ENCODE measurements around the gene MBIP.
"Not testable (repeated sequence)": the region's sequence is repeated elsewhere in the genome, so short reads cannot be mapped to it uniquely, and the experiment has no call there.

Gene MBIP

GRCh38 chr14:36320200-36320896 lies at the start of gene MBIP:
Gene MBIP (minus strand): TSS chr14:36320637. CDS start chr14:36320588, 49 bp downstream.
- peak; percentile 100 for DNase-seq

DNA sequence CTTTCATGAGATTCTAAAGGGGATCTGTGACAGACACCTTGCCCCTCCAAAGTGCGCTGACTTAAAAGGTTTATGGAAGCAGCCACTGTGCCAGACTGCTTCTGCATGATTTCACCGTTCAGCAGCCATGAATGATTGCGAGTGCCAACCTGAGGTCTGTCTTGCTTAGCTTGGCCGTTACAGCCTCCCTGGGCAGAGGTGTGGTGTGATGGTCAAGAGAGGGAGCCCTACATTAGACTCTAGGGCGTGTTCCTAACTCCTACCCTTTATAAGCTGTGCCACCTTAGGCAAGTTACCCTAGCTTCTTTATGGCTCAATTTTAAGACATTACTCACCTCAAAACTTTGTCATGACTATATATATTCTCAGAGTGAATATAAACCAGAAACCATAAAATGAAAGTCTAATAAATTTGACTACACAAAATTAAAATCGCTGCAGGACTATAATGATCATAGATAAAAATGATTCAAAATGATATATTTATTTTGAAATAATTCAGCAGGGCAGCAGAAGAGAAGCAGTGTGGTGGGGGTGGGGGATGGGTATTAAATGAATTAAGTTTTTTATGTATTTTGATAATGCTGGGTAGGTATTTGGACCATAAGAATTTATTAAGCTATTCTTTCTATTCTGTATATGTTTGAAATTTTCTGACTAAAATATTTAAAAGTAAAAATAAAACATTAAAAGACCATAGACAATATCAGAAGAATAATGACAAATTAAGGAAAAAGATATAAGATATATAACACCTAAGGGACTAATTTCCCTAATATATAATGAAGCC lies 47.7 kb upstream of the MBIP start:
- no peak for DNase-seq

DNA sequence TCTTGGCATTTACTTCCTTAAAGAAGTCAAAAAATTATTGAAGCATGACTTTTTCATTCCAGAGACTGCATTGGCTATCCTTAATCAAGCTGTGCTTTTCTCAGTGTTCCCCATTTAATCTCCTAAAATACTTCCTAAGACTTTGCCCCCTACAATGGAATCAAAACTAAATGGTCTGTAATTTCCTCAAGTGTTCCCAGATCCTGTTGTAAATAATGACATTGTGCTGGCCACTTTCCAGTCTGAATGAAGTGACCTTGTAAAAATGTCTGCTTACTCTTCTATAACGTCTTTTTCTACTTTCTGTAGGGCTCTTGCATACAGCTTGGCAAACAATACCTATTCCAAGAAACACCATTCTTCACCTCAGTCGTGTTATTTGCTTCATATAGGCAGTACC lies 45.3 kb upstream of the MBIP start:
- peak; percentile 68 for DNase-seq

GRCh38 chr14:36363704-36364103 lies 43.3 kb upstream of the MBIP start:
- no peak for DNase-seq

GRCh38 chr14:36362648-36363047 lies 42.2 kb upstream of the MBIP start:
- no peak for DNase-seq

DNA sequence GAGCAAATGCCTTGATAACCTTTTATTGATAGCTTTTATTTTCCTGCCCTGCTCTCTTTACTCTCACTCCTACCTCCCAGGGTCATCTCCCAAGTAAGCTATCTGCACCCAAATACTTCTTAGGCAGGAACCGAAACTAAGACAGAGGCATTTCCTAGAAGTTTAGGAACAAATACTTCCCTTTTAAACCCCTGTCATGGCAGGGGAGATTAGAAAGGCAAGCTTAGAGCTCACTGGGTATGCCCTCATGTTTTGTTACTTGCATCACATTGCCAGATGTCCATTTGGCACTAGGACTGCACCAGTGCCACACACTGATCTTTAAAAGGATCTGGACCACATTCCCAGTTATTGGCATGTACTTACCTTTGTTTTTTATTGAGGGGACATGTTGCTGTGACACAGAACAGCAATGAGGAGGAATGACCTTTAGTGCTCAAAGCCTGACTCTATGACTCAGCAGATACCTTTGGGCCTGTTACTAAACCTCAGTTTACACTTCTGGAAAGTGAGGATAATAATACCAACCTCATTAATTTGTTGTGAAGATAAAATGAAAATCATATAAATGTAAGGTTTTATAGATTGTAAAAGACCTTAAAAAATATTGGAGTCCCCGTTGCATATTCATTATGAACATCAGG lies 40.9 kb upstream of the MBIP start:
- DNase-seq: no peak

DNA sequence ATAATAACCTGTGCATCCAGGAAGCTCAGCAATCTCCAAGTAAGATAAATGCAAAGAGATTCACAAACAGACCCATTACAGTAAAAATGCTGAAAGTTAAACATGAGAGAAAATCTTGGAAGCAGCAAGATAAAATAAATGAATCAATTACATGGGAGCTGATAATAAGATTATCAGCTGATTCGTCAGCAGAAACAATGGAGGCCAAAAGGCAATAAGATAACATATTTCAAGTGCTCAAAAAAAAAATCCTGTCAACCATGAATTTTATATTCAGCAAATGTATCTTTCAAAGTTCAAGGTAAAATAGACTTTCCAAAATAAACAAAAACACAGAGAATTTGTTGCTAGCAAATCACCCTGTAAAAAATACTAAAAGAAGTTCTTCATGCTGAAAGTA lies 36.4 kb upstream of the MBIP start:
- no peak for DNase-seq

DNA sequence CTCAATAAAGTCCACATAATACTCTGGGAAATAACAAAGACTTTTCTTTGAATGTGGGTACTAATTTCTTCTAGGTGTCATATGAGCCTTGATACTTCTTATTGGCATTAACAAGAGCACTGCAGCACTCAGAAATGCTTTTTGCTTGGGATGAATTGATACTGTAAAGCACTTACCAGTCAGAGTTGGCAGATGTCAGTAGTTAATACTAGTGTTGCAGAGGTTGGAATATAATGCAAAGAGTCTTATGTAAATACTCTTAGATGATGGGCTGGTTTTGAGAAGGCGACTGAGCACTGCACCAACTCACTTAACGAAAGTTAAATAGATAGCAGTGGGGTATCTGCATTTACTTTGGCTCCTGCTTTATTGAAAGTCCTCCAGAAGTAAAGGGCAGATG lies 25.6 kb upstream of the MBIP start:
- DNase-seq: peak; percentile 100

GRCh38 chr14:36344211-36344610 lies 23.8 kb upstream of the MBIP start:
- DNase-seq: no peak

DNA sequence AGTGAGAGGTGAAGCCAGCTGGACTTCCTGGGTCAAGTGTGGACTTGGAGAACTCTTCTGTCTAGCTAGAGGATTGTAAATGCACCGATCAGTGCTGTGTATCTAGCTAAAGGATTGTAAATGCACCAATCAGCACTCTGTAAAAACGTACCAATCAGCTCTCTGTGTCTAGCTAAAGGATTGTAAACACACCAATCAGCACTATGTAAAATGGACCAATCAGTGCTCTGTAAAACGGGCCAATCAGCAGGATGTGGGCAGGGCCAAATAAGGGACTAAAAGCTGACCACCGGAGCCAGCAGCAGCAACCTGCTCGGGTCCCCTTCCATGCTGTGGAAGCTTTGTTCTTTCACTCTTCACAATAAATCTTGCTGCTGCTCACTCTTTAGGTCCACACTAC lies 21.4 kb upstream of the MBIP start:
- not testable (repeated sequence) for DNase-seq

DNA sequence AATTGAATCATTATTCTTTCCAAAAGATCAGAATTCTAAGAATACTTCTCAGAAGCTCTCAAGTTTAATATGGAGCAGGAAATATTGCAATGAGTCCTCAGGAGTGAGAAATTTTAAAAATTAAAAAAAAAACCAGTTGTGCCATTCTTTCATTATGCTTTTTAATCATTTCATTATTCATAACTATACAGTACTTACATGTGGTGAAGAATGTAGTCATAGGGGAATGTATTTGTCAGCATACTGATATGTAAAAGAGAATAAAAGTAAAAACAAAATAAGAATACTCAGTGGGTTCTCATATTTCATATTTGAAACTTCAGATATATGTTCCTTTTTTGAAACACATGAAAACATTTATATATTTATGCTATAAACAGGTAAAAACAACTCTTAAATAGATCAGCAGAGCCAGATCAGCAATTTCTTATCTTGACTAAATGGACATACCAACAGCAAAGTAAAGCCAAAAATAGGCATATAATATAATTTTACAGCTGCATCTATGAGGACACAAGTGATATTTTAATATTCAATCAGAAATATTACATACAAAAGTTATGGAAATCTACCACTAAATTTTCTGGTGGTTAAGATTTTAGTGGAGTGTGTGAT lies 19.9 kb upstream of the MBIP start:
- DNase-seq: no peak

DNA sequence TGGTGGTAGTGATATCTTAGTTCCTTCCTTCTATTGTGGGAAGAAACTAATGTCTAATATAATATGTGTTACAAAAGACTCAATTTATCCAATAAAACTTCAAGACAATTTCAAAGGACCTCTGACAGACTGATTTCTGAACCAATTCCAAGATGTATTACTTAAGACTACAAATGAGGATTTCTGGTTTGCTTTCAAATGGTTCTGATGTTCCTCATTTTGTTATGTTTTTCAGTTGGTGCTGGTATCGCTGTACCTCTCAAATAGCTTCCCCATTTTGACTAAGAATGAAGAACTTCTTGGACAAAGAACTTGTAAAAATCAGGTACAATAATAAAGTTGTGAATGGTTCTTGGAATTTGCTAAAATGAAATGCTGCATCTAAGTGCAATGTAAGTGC lies 19.4 kb upstream of the MBIP start:
- no peak for DNase-seq

DNA sequence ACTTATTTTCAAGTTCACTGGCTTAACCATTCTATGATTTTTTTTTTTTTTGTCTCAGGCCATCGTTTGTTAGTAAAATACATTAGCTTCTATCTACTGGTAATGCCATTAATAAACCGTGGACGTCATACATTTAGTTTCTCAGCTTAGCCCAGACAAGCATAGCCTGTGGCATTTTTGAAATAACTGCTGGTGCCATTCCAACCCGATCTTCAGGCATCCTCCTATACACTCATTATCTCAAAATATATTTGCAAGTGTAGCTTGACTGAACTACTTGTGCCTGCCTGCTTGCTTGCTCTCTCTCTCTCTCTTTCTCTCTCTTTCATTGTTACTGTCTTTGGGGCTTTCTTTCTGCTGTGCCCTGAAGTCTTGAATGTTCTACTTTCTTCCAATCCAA lies 12.7 kb upstream of the MBIP start:
- DNase-seq: no peak

GRCh38 chr14:36327573-36327972 lies 7.1 kb upstream of the MBIP start:
- not testable (repeated sequence) for DNase-seq

DNA sequence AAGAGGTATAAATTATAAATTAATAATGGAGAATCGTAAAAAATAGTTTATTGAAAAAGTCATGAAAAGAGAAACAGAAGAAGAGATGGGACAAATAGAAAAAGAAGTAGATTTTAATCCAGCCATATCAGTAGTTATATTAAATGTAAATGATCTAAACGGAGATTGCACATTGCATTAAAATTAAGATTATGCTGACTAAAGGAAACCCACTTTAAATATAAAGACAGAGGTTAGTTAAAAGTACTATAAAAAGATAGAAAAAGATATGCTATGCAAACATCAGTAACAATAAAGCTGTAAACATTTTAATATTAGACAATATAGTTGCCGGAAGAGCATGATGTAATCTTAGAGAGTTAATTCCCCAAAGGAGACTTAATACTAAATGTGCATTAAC lies 5.4 kb upstream of the MBIP start:
- no peak for DNase-seq

- DNase-seq: no peak
These were observed 4.5 kb upstream of the MBIP start for GRCh38 chr14:36324897-36325296.

- no peak for DNase-seq
These were observed 502 bp upstream of the MBIP start for GRCh38 chr14:36320897-36321381.

- DNase-seq: no peak
These were observed 588 bp downstream of the MBIP start for GRCh38 chr14:36319899-36320199.

DNA sequence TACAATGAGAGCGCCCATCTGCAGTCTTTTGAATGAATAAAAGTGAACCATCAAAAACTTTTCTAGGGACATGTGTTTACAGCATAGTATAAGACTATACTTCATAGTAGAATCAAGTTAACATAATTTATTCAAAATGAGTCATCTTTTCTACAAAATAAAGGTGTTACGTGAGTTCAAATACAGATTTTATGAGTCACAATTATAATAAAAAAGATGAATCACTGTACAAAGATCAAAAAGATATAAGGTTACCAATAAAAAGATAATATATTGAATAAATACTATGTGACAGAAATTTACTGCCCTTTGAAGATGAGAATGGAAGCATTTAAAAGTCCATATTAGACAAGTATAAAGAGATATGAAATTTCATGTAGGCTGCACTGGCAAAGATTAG lies 2.8 kb downstream of the MBIP start:
- peak; percentile 72 for DNase-seq

DNA sequence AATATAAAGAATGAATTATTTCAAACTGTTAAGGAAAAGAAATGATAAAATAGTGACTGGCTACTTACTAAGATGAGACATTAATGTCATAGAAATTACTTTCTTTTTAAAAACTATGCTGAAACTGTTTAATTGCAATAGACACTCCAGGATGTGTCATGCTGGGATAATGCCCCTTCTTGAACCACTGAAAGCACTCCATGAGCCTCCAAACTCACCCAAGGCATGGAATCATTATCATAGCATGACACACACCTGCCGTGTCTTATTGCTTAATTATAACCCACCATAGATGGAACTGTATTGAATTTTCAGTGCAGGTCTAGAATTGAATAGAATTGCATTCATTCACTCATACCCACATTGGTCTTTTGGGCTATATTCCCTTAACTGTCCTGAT lies 4.3 kb downstream of the MBIP start:
- DNase-seq: peak; percentile 63

DNA sequence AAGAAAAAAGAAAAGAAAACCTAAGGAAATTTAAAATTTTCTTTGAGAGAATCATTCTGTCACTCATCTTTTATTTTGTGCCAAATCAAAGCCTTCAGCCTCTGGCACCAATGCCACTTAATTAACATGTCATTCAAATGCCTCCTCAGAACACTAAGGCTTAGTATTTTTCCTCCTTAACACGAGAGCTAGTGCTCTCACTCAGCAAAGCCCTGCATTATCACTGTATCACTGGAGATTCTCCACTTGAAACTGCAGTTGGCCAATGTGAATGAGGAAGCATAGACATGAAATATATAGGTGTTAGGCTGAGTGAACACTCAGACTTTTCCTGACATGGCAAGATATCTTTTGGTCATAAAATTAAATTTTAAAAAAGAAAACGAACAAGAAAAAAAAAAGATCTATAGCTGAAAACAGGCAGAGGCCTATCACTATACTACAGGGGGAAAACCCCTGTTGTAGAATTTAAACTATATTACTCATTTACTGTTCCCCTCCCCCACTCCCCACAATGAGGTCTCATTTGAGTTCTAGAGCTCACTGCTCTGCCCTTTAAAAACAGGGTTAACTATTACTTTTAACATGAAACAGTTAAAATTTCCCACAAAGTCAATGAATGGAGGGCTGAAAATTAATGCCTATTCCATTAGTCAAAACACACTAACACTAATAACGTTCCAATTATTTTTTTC lies 5.1 kb downstream of the MBIP start:
- peak; percentile 95 for DNase-seq

GRCh38 chr14:36313898-36314297 lies 6.5 kb downstream of the MBIP start:
- no peak for DNase-seq

DNA sequence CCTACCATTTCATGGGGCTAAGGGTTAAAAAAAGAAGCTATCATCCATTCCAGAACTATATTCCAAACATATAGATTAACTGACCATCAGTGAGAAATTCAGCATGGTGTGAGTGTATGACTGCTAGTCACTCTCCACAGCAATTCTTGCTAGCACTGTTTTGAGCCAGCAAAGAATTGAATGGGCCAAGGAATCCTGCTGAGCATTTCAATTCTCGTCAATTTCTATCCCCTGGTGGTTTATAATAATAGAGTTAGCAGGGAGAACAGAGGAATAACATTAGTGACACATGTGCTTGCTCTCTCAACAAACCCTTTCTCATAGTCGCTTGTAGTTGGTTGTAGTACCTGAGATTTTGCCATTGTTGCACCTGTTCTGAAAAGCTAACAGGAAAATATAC lies 7.2 kb downstream of the MBIP start:
- no peak for DNase-seq

All from NCI-H2029 treated with DMSO at 0.1 percent for 48 hours (cell line).